A549 (cell line): ENCODE results near the gene ARMH3.

Experiments
- CHD4 ChIP-seq: fragments of 200-600 bp; sonication (generic); IDR thresholded peaks from 2 replicates; pipeline ENCODE4 v1.6.1; 2016; ENCODE audit warnings: antibody characterized with exemption, mild to moderate bottlenecking, borderline replicate concordance
- EP300 ChIP-seq, 2 experiments: fragments of >200 bp; sonication (Bioruptor Twin); formaldehyde crosslinking; IDR thresholded peaks; 2 replicates in 1 of 2; 3 replicates in 1 of 2; pipeline ENCODE4 v1.6.1; 2016 to 2017
- KDM5A ChIP-seq: fragments of 200-600 bp; sonication (generic); IDR thresholded peaks from 2 replicates; pipeline ENCODE4 v1.6.1; 2016; ENCODE audit warnings: antibody characterized with exemption, mild to moderate bottlenecking
- MAZ ChIP-seq: fragments of 150-350 bp; IDR thresholded peaks from 2 replicates; pipeline ENCODE4 v1.6.1; 2014; ENCODE audit warnings: antibody characterized with exemption, low read depth, low read length, borderline replicate concordance
- POLR2AphosphoS2 ChIP-seq: conservative IDR thresholded peaks from 2 replicates; pipeline ENCODE4 v1.6.1; 2012; ENCODE audit warnings: low read length, improper control_type of control experiment, inconsistent platforms
- RFX5 ChIP-seq: fragments of 450-650 bp; IDR thresholded peaks from 2 replicates; pipeline ENCODE4 v1.7.1; 2014; ENCODE audit warnings: antibody characterized with exemption, mild to moderate bottlenecking, moderate library complexity
- TF ChIP-seq, protein P1 (sequence below): IDR thresholded peaks from 2 replicates; pipeline ENCODE4 v1.6.1; 2012; ENCODE audit warnings: low read depth, borderline replicate concordance

DNA sequence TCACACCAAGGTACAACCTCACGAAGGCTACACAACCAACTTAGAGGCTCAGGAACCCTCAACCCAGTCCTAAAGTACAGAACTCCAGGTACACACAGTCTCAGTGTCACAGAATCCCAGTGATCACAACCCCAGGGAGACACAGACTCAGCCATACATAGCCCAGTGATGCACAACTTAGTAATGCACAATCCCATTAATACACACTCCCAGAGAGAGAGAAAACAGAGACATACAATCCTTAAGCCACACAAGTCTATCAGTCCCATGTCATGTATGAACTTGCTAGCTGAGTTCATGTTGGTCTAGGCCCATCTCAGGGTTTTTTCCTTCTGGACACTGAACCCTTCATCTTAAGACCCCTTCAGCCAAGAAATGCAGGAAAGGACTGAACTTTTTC lies 217.0 kb downstream of the ARMH3 start:
- TF ChIP-seq CHD4 (no peak), POLR2AphosphoS2 (no peak), MAZ (no peak), KDM5A (no peak), RFX5 (no peak), EP300 (IDR thresholded peaks at IDR 0.05) (no peak)
- TF ChIP-seq, protein P1, sequence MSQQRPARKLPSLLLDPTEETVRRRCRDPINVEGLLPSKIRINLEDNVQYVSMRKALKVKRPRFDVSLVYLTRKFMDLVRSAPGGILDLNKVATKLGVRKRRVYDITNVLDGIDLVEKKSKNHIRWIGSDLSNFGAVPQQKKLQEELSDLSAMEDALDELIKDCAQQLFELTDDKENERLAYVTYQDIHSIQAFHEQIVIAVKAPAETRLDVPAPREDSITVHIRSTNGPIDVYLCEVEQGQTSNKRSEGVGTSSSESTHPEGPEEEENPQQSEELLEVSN = no peak
